Astrocyte of the spinal cord (primary cell): Measurements from ENCODE around the gene SIX5.
"Not testable (repeated sequence)": the region's sequence is repeated elsewhere in the genome, so short reads cannot be mapped to it uniquely, and the experiment has no call there.

ENCODE experiments used
- DNase-seq: peaks from one replicate; pipeline ENCODE4 v3.0.0; 2011; ENCODE audit warnings: low read depth, low spot score
- H3K4me3 ChIP-seq: 2 replicates; pipeline ENCODE4 v1.5.1; 2011; ENCODE audit warnings: low read depth, mild to moderate bottlenecking, low read length, moderate library complexity
- in situ Hi-C: cut with HindIII; loops from 2 replicates; pipeline ENCODE4 v1.10.0; 2017; ENCODE audit warnings: low sequenced_read_pairs
- TF ChIP-seq, protein P1 (sequence below): IDR thresholded peaks from 2 replicates; pipeline ENCODE4 v1.5.1; 2012; ENCODE audit warnings: low read depth, mild to moderate bottlenecking, low read length, inconsistent platforms

SIX5 gene

DNA sequence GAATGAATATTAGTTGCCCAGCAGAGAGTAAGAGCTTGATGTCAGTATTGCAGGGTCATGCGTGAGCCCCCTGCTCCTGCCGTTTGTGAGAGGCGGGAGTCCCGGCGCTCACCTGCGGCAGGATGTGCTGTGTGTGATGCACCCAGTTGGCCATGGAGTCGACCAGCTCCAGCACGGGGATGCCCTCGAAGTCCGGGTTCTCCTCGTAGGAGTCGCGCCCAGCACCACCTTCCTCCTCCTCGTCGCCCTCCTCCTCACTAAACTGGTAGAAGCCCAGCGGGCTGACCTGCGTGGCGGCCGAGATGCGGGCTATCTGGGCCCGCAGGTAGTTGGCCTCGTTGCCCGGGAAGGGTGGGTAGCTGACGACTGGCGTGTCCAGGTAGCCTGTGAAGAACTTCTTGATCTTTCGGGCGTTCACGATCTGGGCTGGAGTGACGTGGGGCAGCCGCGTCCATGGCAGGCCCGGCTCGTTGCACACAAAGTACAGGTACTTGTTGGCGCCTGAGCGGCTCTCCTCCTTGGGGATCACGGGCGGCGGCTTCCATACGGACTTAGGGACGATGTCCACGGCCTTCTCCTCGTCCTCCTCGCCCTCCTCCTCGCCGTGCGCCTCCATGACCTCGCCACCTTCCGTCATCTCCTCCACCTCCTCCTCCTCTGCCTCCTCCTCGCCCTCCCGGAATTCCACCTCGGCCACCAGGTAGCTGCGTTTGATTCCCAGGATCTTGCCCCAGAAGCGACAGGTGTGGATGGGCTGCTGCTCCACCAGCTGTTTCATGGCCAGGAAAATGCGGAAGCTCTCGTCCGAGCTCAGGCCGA, 35.3 kb upstream of the SIX5 start:
- H3K4me3 ChIP-seq = no peak overlapping the region
- no peak for DNase-seq
- TF ChIP-seq, protein P1, sequence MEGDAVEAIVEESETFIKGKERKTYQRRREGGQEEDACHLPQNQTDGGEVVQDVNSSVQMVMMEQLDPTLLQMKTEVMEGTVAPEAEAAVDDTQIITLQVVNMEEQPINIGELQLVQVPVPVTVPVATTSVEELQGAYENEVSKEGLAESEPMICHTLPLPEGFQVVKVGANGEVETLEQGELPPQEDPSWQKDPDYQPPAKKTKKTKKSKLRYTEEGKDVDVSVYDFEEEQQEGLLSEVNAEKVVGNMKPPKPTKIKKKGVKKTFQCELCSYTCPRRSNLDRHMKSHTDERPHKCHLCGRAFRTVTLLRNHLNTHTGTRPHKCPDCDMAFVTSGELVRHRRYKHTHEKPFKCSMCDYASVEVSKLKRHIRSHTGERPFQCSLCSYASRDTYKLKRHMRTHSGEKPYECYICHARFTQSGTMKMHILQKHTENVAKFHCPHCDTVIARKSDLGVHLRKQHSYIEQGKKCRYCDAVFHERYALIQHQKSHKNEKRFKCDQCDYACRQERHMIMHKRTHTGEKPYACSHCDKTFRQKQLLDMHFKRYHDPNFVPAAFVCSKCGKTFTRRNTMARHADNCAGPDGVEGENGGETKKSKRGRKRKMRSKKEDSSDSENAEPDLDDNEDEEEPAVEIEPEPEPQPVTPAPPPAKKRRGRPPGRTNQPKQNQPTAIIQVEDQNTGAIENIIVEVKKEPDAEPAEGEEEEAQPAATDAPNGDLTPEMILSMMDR = no peak
- in situ Hi-C loops = no loop called here

DNA sequence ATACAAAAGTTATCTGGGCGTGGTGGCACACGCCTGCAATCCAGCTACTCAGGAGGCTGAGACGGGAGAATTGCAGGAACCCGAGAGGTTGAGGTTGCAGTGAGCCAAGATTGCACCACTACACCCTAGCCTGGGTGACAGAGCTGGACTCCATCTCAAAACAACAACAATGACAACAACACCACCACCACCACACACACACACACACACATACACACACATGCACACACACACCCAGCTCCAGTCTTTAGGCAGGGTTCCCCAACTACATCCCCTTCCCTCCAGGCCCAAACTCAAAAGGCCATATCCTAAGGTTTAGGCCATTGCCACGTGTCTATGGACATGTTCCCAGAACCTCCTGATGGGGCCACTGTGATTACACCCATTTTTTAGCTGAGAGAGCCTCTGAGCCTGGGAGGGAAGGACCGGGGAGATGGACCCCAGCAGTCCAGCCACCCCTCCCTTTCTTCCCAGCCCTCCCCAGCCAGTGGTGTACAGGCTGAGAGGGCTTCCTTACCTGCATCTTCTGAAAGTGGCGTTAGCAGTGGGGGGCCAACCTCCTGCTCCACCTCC, 32.6 kb upstream of the SIX5 start:
- no peak for DNase-seq
- H3K4me3 ChIP-seq = no peak overlapping the region
- TF ChIP-seq, protein P1 = no peak
- in situ Hi-C loops = no loop called here

DNA sequence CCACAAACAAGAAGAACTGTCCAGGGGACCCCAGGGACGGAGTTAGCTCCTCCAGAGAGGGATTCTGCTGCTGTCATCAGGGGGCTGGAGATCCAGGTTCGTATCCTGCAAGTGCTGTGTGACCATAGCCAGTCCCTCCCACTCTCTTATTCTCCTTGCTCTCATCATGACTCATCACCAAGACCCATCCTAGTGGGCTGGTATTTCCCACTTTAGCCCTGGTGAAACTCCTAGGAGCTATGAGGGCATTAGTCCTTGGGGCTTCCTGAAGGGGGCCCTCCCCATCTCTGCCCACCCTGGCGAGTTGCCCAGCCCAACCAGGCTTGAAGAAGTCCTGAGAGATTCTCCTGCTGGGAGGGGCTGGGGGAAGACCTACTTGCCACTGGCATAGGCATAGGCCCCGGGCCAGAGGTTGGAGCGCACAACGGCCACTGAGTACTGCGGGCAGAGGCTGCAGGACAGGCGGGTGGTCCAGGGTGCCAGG, 31.1 kb upstream of the SIX5 start:
- DNase-seq = peak; percentile 20
- H3K4me3 ChIP-seq = no peak overlapping the region
- in situ Hi-C loops = no loop called here
- TF ChIP-seq, protein P1 = no peak

DNA sequence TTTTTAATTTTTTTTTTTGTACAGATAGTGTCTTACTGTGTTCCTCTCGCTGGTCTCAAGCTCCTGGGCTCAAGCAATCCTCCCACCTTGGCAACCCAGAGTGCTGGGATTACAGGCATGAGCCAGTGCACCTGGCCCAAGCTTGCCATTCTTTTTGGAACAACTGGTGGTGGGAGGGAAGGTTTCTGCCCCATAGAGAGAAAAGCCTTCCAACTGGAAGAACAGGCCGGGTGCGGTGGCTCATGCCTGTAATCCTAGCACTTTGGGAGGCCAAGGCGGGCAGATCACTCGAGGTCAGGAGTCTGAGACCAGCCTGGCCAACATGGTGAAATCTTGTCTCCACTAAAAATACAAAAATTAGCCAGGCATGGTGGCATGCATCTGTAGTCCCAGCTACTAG, 30.5 kb upstream of the SIX5 start:
- in situ Hi-C loops, DNase-seq, H3K4me3 ChIP-seq: not testable (repeated sequence)

DNA sequence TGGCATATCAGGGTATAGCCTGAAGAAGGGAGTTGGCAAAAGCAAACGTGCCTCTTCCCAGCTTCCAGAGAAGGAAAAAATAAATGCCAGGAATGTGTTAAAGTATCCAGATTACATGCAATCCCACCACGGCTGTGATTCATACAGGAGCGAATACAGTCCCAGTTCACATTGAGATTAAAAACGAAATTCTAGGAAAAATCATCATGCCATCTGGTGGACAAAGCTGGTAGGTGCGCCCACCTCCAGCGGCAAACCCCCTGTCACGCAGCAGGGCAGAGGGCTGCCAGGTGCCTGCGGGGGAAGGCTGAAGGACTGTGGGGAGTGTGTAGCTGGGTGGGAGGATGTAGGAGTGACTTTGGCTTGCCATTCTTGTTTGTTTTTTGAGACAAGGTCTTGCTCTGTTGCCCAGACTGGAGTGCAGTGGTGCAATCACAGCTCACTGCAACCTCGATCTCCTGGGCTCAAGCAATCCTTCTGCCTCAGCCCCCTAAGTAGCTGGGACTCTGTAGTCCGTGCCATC, 30.0 kb upstream of the SIX5 start:
- in situ Hi-C loops = no loop called here
- TF ChIP-seq, protein P1 = peak; percentile 80
- H3K4me3 ChIP-seq = no peak overlapping the region
- peak; percentile 66 for DNase-seq

DNA sequence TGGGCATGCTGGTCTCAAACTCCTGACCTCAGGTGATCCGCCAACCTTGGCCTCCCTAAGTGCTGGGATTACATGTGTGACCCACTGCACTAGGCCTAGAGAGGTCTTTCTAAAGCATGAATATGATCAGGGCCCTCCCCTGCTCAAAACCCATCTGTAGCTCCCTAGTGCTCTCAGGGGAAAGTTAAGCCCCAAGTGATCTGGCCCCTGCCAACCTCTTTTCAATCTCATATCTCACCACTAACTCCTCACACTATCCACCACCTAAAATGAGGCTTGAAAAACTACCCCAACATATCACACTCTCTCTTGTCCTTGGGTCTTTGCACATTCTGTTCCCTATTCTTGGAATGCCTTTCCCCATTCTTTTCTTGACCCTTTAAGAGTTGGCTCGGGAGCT, 25.6 kb upstream of the SIX5 start:
- in situ Hi-C loops = no loop called here
- TF ChIP-seq, protein P1 = no peak
- H3K4me3 ChIP-seq = no peak overlapping the region
- no peak for DNase-seq

DNA sequence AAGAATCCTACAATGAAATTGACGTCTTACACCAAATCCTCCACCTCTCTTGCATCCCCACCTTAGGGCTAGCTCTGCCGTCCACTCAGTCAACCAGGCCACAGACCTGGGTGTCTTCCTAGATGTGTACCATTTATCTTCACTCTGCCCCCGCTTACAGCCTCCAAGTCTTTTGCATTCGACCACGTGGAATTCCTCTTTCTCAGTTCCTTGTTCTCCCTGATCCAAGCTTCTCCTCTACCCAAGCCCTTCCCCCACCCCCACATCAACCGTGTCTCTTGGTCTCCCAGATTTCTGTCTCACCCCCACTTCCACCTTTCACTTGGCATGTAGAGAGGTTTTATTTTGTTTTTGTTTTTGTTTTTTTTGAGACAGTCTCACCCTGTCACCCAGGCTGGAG, 24.8 kb upstream of the SIX5 start:
- in situ Hi-C loops = no loop called here
- DNase-seq = no peak
- TF ChIP-seq, protein P1 = no peak
- H3K4me3 ChIP-seq = no peak overlapping the region
